Activated CD4-positive, alpha-beta T cell treated with anti-CD3 and anti-CD28 coated beads, Interleukin-2, amount 50 U/mL, for 16 hours (primary cell): ENCODE data around the gene C6orf62.
"Not testable (repeated sequence)": the region's sequence is repeated elsewhere in the genome, so short reads cannot be mapped to it uniquely, and the experiment has no call there.

Source experiments
- DNase-seq: peaks from one replicate; pipeline ENCODE4 v3.0.0-alpha.2; 2020

The C6orf62 gene

DNA sequence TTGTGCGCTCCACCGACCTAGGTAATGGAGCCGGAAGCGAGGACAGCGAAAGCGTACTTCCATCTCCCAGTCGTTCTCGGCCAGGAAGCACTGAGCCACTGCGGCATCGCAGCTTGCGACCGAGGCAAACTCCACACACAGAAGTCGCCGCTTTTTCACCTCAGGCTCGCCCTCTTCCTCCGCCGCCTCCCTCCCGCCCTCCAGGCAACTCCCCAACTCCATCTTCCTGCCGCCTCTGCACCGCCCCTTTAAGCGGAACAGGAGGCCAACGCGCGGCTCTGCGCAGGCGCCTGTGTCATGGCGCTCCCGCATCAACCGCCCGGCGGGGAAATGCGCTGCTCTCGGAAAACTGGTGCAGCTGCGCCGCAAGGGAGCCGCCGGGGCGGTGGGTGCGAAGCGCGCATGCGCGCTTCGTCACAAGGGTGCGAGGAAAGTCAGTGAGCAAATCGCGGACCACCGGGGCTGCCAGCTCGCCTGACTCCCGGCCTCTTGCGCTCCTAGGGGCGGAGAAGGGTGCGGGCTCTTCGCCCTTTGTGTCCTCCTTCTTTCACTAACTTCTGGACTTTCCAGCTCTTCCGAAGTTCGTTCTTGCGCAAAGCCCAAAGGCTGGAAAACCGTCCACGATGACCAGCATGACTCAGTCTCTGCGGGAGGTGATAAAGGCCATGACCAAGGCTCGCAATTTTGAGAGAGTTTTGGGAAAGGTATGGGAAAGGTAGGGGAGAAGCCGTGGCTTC lies 52.1 kb downstream of the C6orf62 start, which contains the start of the genes ACOT13 and TDP2:
Gene ACOT13 (plus strand): TSS at position 437 of the 737 bp plus-strand sequence. CDS start 187 bp downstream, at position 624.
Gene TDP2 (minus strand): TSS at position 259 of the 737 bp plus-strand sequence. CDS start 37 bp downstream, at position 222.
- DNase-seq = peak; percentile 98

DNA sequence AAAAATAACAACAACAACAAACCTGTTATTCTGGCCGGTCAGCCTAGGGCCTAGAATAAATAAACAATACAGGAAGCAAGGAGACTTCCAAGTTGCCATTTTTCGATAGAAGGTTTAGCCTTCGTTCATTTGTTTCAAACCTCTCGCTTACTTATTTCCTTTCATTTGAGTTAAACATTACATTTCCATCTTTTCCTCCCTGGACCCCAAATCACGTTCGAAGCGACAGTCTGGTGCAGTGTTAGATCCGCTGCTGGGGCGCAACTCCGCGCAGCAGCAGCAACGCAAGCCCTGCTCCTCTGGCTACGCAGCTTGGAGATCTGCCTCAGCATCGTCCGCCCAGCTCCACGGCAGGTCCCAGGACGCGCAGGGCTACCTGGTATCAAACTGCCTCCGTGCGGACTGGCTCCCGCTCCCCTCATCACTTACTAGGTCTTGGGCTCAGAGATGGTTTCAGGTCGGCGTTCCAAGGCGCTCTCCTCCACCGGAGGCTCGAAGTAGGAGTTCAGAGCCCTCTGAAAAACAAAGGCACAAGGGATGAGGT lies 52.8 kb downstream of the C6orf62 start:
- peak; percentile 35 for DNase-seq

DNA sequence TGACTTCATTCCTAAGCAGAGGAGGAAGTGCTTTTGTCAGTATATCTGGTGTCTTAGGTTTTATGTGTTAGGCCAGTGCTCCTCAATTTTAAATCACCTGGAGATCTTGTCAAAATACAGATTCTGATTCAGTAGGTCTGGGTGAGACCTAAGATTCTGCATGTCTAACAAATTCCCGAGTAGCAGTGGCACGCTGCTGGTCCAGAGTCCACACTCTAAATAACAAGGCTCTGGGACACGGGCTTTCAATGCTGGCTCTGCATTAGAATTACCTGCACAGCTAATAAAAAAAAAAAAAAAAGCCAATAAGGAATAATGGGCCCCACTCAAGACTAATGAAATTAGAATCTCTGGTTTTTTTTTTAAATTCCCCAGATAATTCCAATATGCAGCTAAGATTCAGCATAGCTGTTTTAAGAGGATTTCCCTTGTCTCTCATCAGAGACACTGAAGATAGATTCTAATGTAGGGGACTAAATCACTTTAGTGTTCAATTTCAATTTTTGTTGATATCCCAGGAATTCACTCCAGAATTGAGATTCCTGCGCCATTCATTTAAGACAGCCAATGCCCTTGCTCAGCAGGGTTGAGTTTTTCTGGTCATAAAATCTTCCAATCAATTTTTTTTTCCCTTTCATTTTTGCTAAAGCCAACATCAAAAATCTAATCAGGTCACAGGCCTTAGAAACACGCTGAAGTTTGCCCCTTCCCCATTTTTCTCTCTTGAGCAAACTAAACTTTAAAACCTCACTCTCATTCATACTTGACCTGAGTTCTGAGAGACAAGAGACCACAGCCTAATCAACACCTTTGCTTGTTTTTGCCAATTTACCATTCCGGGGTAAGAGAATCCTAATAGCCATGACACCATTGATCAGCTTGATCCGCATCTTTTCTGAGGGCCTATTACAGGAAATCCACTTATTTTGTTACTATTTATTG lies 54.6 kb downstream of the C6orf62 start:
- no peak for DNase-seq

DNA sequence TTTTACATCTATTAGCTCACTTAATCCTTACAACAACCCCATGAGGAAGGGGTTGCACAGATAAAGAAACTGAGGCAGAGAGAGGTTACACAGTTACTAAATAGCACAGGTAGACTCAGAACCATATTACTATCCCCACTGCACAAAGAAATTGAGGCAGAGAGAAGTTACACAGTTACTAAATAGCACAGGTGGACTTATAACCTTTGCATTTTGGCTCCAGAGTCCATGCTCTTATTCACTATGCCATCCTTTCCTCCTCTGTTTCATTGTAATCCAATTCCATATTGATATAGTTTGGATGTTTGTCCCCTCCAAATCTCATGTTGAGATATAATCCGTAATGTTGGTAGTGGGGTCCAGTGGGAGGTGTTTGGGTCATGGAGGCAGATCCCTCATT lies 55.8 kb downstream of the C6orf62 start:
- no peak for DNase-seq

DNA sequence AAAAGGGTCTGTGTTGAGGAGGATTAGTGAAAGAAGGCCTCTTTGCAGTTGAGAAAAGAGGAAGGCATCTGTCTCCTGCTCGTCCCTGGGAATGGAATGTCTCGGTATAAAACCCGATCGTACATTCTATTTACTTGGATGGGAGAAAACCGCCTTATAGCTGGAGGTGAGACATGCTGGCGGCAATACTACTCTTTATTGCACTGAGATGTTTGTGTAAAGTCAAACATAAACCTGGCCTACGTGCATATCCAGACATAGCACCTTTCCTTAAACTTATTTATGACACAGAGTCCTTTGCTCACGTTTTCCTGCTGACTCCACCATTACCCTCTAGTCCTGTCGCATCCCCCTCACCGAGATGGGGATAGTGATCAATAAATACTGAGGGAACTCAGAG lies 56.7 kb downstream of the C6orf62 start:
- DNase-seq = no peak

DNA sequence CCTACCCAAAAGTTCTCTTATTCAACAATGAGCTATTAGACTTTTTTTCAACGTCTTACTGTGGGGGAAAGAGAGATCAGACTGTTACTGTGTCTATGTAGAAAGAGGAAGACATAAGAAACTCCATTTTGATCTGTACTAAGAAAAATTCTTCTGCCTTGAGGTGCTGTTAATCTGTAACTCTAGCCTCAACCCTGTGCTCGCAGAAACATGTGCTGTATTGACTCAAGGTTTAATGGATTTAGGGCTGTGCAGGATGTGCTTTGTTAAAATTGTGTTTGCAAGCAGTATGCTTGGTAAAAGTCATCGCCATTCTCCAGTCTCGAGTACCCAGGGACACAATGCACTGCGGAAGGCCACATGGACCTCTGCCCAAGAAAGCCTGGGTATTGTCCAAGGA lies 57.2 kb downstream of the C6orf62 start:
- DNase-seq = not testable (repeated sequence)

DNA sequence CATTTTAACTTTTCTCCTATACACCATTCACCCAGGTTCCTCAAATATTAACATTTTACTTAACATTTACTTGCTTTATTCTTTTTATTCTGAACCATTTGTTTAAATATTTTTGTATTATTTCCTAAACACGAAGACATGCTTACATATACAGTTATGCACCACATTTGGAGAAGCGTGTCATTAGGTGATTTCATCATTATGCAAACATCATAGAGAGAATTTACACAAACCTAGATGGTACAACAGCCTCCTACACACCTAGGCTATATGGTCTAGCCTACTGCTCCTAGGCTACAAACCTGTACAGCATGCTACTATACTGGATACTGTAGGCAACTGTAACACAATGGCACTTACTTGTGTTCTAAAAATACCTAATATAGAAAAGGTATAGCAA lies 58.8 kb downstream of the C6orf62 start:
- no peak for DNase-seq

DNA sequence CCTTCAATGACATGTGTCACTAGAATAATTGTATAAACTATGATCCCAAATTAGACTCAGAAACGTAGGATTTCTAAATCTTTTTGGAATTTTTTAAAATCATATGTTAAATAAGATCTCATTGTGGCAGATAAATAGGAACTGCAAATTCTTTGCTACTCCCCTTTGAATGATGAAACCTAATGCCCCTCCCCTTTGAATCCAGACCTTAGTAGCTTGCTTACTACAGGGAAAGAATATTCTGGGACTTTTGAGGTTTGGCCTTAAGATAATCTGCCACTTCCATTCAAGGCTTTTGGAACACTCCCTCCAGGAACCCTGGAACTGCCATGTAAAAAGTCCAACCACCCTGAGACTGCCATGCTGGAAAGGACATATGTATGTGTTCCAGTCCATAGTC lies 59.4 kb downstream of the C6orf62 start:
- no peak for DNase-seq

DNA sequence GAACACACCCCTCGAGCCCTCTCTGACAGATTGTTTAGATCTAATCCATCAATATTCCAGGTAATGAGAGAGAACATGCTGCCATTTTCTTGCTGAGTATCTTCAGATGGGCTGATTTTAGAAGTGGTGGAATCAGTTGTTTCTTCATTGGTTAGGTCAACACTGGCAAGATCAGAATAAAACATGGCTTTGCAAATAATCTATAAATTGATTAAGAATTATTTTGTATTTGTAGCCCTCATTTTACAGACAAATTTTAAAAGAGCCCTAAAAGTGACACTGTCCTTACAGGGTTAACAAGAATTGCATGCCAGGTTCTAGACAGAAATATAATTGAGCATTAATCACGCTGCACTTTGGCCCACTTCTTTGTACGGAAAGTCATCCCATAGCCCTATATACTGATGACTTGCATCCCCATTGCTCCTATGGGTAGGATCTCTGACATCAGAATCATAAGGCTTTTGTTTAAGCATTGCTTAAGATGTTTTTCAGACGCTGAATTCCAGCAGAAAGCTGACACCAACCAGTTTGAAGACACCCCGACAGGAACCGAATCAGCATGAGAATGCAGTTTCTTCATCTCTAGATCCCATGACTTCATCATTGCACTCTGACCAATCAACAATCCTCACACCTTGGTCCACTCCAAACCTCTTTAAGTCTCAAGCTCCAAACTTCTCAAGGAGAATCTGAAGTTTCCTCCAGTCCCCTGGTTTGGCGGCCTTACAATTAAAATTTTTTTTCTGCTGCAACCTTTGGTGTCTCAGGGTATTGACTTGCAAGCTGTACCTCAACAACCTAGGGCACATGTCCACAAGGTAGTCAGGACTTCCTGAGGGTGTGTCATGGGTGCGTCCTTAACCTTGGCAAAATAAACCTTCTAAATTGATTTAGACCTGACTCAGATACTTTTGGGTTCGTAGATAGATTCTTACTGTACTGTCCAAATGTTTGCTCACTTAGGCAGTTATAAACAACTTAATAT lies 60.1 kb downstream of the C6orf62 start:
- no peak for DNase-seq

DNA sequence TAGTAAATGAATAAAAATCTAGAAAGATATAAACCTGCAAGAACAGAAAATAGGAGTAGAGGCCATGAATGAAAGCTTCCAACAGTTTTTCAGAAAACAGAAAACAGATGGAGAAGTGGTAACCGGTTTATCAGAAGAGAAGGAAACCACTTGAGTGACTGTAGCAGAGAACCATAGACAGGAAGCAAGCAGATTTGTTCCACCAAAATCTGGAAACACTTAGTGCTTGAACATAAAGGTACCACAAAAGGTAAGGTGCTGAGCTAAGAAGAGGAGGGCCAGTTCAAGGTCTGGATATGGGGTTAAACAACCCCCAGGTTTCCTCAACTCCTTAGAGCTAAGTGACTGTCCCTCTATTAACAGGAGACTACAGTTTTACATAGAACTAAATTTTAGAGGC lies 63.7 kb downstream of the C6orf62 start:
- no peak for DNase-seq
